Liver (tissue), 9 donors: ENCODE measurements around the gene KIF2B. TPM values are rescaled to one million over a fixed set of nuclear protein-coding genes. Genes with fewer than 3 reads are reported as not detected.
"Not testable (repeated sequence)": the region's sequence is repeated elsewhere in the genome, so short reads cannot be mapped to it uniquely, and the experiment has no call there.

Experiments
- DNase-seq: peaks from one replicate; pipeline ENCODE4 v3.0.0-alpha.2; 2017; ENCODE audit warnings: low spot score
- H3K27ac ChIP-seq, 2 donors: one replicate each; pipeline ENCODE4 v1.7.0; 2013; ENCODE audit warnings: inconsistent platforms in 2 of 2, low read length in 2 of 2, control low read depth in 1 of 2, low read depth in 1 of 2, mild to moderate bottlenecking in 1 of 2
- H3K27me3 ChIP-seq, 4 donors: one replicate each; pipeline versions ENCODE4 v1.6.1 to v1.7.0; 2013; ENCODE audit warnings: low read length in 3 of 4, inconsistent platforms in 1 of 4, mild to moderate bottlenecking in 1 of 4, moderate library complexity in 1 of 4; ENCODE audit not compliant: control insufficient read depth in 4 of 4, insufficient read depth in 4 of 4
- H3K36me3 ChIP-seq, 4 donors: one replicate each; pipeline versions ENCODE4 v1.6.1 to v1.7.0; 2013; ENCODE audit warnings: low read length in 3 of 4, mild to moderate bottlenecking in 3 of 4, low read depth in 1 of 4, moderate library complexity in 1 of 4; ENCODE audit not compliant: control insufficient read depth in 4 of 4, insufficient read depth in 3 of 4
- H3K4me1 ChIP-seq, 4 donors: one replicate each; pipeline versions ENCODE4 v1.6.1 to v1.7.0; 2013; ENCODE audit warnings: low read length in 3 of 4, mild to moderate bottlenecking in 3 of 4, moderate library complexity in 1 of 4; ENCODE audit not compliant: control insufficient read depth in 4 of 4, insufficient read depth in 4 of 4
- H3K4me3 ChIP-seq, 3 donors: one replicate each; pipeline versions ENCODE4 v1.6.1 to v1.7.0; 2013; ENCODE audit warnings: low read length in 3 of 3, control low read depth in 1 of 3, low read depth in 1 of 3, mild to moderate bottlenecking in 1 of 3
- H3K9ac ChIP-seq, 2 donors: one replicate each; pipeline ENCODE4 v1.7.0; 2013; ENCODE audit warnings: low read length in 2 of 2, mild to moderate bottlenecking in 2 of 2, moderate library complexity in 2 of 2, control low read depth in 1 of 2, low read depth in 1 of 2
- H3K9me3 ChIP-seq, 4 donors: one replicate each; pipeline versions ENCODE4 v1.6.1 to v1.7.0; 2013; ENCODE audit warnings: low read length in 3 of 4; ENCODE audit not compliant: control insufficient read depth in 4 of 4
- ATF3 ChIP-seq: IDR thresholded peaks from 2 replicates; pipeline ENCODE4 v1.6.1; 2016; ENCODE audit warnings: antibody characterized with exemption
- CTCF ChIP-seq: fragments of 150-350 bp; IDR thresholded peaks from 2 replicates; pipeline ENCODE4 v1.5.1; 2017; ENCODE audit warnings: improper control_type of control experiment, low read depth, low read length; ENCODE audit not compliant: missing input control
- EGR1 ChIP-seq, 2 donors: IDR thresholded peaks; 2 replicates each; pipeline ENCODE4 v1.6.1; 2016 to 2018; ENCODE audit warnings: antibody characterized with exemption in 2 of 2, low read depth in 2 of 2
- FOXA1 ChIP-seq: IDR thresholded peaks from 2 replicates; pipeline ENCODE4 v1.6.1; 2016; ENCODE audit warnings: antibody characterized with exemption
- FOXA2 ChIP-seq: IDR thresholded peaks from 2 replicates; pipeline ENCODE4 v1.6.1; 2016; ENCODE audit warnings: antibody characterized with exemption
- GABPA ChIP-seq, 2 donors: IDR thresholded peaks in 1 of 2; conservative IDR thresholded peaks in 1 of 2; 2 replicates each; pipeline ENCODE4 v1.6.1; 2016; ENCODE audit warnings: antibody characterized with exemption in 2 of 2, mild to moderate bottlenecking in 1 of 2, moderate library complexity in 1 of 2
- HNF4A ChIP-seq, 2 donors: conservative IDR thresholded peaks; 2 replicates each; pipeline ENCODE4 v1.6.1; 2016; ENCODE audit warnings: antibody characterized with exemption in 2 of 2, mild to moderate bottlenecking in 2 of 2
- HNF4G ChIP-seq: IDR thresholded peaks from 2 replicates; pipeline ENCODE4 v1.6.1; 2016; ENCODE audit warnings: antibody characterized with exemption
- JUND ChIP-seq, 2 donors: IDR thresholded peaks; 2 replicates each; pipeline ENCODE4 v1.6.1; 2016; ENCODE audit warnings: antibody characterized with exemption in 2 of 2
- NR2F2 ChIP-seq: IDR thresholded peaks from 2 replicates; pipeline ENCODE4 v1.6.1; 2016; ENCODE audit warnings: antibody characterized with exemption
- RAD21 ChIP-seq, 2 donors: IDR thresholded peaks; 2 replicates each; pipeline ENCODE4 v1.6.1; 2016; ENCODE audit warnings: antibody characterized with exemption in 2 of 2, mild to moderate bottlenecking in 2 of 2
- RXRA ChIP-seq, 2 donors: IDR thresholded peaks; 2 replicates each; pipeline ENCODE4 v1.6.1; 2017 to 2018; ENCODE audit warnings: antibody characterized with exemption in 2 of 2, mild to moderate bottlenecking in 1 of 2
- SP1 ChIP-seq: IDR thresholded peaks from 2 replicates; pipeline ENCODE4 v1.6.1; 2018; ENCODE audit warnings: antibody characterized with exemption, mild to moderate bottlenecking
- TAF1 ChIP-seq: conservative IDR thresholded peaks from 2 replicates; pipeline ENCODE4 v1.6.1; 2016; ENCODE audit warnings: antibody characterized with exemption, mild to moderate bottlenecking
- YY1 ChIP-seq: IDR thresholded peaks from 2 replicates; pipeline ENCODE4 v1.6.1; 2016; ENCODE audit warnings: antibody characterized with exemption, mild to moderate bottlenecking
- WGBS: extraction: QIAGEN DNeasy Blood & Tissue Kit; methylation state at CpG from one replicate; pipeline ENCODE4 v1.1.7; 2013; 5-methylcytosine and 5-hydroxymethylcytosine counted together
- polyA plus RNA-seq, 2 donors: library from polyadenylated mRNA; stranded (reverse) in 1 of 2; unstranded in 1 of 2; fragments of 200-250 nt in 1 of 2; fragments of >200 nt in 1 of 2; fragmentation: Nextera tagmentation in 1 of 2; extraction: Ambion mirVana in 1 of 2; gene quantifications; one replicate each; pipeline versions ENCODE4 v1.2.1 to v1.2.3, GENCODE V29; 2013 to 2015
- total RNA-seq, 2 donors: library from RNA; depleted of rRNA; stranded (reverse); fragments of >200 nt; gene quantifications; one replicate each; pipeline ENCODE4 v1.2.3, GENCODE V29; 2014
- TF ChIP-seq, protein P1 (sequence below): IDR thresholded peaks from 2 replicates; pipeline ENCODE4 v1.6.1; 2016; ENCODE audit warnings: antibody characterized with exemption, mild to moderate bottlenecking
- TF ChIP-seq, protein P2 (sequence below): IDR thresholded peaks from 2 replicates; pipeline ENCODE4 v1.6.1; 2016; ENCODE audit warnings: antibody characterized with exemption
- donor health status: healthy.
- donor health status: healthy.
- donor health status: healthy.
- donor health status: healthy.
- donor health status: healthy.

KIF2B gene
- total and polyA plus RNA-seq, 4 donors = not detected

GRCh38 chr17:53819956-53820355 is 2.8 kb upstream of the KIF2B start:
- H3K36me3 ChIP-seq = no peaks in the 10 kb centered on the region
- peaks cover 0 to 4% (median 0%) of the 10 kb centered on the region in 4 donors for H3K27me3 ChIP-seq
- DNase-seq = no peak
- no peaks in the 10 kb centered on the region for H3K4me1 ChIP-seq
- 82% methylated on average over 1 of the region's 1 CpG for WGBS
- no peak overlapping the region for H3K4me3 ChIP-seq
- no peak for TF ChIP-seq CTCF
- no peak for TF ChIP-seq NR2F2
- TF ChIP-seq, protein P1, sequence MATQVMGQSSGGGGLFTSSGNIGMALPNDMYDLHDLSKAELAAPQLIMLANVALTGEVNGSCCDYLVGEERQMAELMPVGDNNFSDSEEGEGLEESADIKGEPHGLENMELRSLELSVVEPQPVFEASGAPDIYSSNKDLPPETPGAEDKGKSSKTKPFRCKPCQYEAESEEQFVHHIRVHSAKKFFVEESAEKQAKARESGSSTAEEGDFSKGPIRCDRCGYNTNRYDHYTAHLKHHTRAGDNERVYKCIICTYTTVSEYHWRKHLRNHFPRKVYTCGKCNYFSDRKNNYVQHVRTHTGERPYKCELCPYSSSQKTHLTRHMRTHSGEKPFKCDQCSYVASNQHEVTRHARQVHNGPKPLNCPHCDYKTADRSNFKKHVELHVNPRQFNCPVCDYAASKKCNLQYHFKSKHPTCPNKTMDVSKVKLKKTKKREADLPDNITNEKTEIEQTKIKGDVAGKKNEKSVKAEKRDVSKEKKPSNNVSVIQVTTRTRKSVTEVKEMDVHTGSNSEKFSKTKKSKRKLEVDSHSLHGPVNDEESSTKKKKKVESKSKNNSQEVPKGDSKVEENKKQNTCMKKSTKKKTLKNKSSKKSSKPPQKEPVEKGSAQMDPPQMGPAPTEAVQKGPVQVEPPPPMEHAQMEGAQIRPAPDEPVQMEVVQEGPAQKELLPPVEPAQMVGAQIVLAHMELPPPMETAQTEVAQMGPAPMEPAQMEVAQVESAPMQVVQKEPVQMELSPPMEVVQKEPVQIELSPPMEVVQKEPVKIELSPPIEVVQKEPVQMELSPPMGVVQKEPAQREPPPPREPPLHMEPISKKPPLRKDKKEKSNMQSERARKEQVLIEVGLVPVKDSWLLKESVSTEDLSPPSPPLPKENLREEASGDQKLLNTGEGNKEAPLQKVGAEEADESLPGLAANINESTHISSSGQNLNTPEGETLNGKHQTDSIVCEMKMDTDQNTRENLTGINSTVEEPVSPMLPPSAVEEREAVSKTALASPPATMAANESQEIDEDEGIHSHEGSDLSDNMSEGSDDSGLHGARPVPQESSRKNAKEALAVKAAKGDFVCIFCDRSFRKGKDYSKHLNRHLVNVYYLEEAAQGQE = no peak
- no peak for TF ChIP-seq GABPA (IDR thresholded peaks at IDR 0.05 in 1 of 2, conservative IDR thresholded peaks at IDR 0.05 in 1 of 2)
- no peak for TF ChIP-seq TAF1
- no peak for TF ChIP-seq RXRA (IDR thresholded peaks at IDR 0.05)
- no peak for TF ChIP-seq HNF4A (conservative IDR thresholded peaks at IDR 0.05)
- TF ChIP-seq JUND (IDR thresholded peaks at IDR 0.05) = no peak
- no peak for TF ChIP-seq SP1
- TF ChIP-seq, protein P2, sequence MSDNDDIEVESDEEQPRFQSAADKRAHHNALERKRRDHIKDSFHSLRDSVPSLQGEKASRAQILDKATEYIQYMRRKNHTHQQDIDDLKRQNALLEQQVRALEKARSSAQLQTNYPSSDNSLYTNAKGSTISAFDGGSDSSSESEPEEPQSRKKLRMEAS = no peak
- no peak for TF ChIP-seq FOXA2
- TF ChIP-seq EGR1 (IDR thresholded peaks at IDR 0.05; ENCODE audit: low read depth in 2 of 2) = no peak
- no peak for TF ChIP-seq ATF3
- no peak for TF ChIP-seq RAD21 (IDR thresholded peaks at IDR 0.05)
- no peak for TF ChIP-seq FOXA1
- no peak overlapping the region for H3K27ac ChIP-seq
- H3K9ac ChIP-seq = no peak overlapping the region
- H3K9me3 ChIP-seq = peaks cover 0 to 4% (median 0%) of the 10 kb centered on the region in 4 donors

- H3K9ac ChIP-seq = no peak overlapping the region
- no peak overlapping the region for H3K27ac ChIP-seq
- no peaks in the 10 kb centered on the region for H3K4me1 ChIP-seq
- WGBS = 90% methylated on average over 32 of the region's 32 CpGs
- peaks cover 0 to 4% (median 0%) of the 10 kb centered on the region in 4 donors for H3K9me3 ChIP-seq
- H3K36me3 ChIP-seq = no peaks in the 10 kb centered on the region
- no peak overlapping the region for H3K4me3 ChIP-seq
- no peak for DNase-seq
- no peak for TF ChIP-seq HNF4G
- TF ChIP-seq EGR1 (IDR thresholded peaks at IDR 0.05; ENCODE audit: low read depth in 2 of 2) = no peak
- TF ChIP-seq RAD21 (IDR thresholded peaks at IDR 0.05) = no peak
- TF ChIP-seq HNF4A (conservative IDR thresholded peaks at IDR 0.05) = no peak
- TF ChIP-seq FOXA2 = no peak
- no peak for TF ChIP-seq GABPA (IDR thresholded peaks at IDR 0.05 in 1 of 2, conservative IDR thresholded peaks at IDR 0.05 in 1 of 2)
- TF ChIP-seq, protein P2 = no peak
- no peak for TF ChIP-seq NR2F2
- no peak for TF ChIP-seq ATF3
- TF ChIP-seq YY1 = no peak
- TF ChIP-seq RXRA (IDR thresholded peaks at IDR 0.05) = no peak
- H3K27me3 ChIP-seq = no peaks in the 10 kb centered on the region
These were observed 769 bp downstream of the KIF2B start for GRCh38 chr17:53823341-53824050.

- not testable (repeated sequence) for H3K9ac ChIP-seq, DNase-seq, H3K9me3 ChIP-seq, H3K4me1 ChIP-seq, H3K27ac ChIP-seq, H3K4me3 ChIP-seq, H3K36me3 ChIP-seq, H3K27me3 ChIP-seq
- whole genome bisulfite sequencing = 75% methylated on average over 8 of the region's 8 CpGs
These were observed 12.0 kb downstream of the KIF2B start for GRCh38 chr17:53834771-53835170.
